Thyroid gland (tissue), 4 donors: ENCODE results near the gene TMBIM6.

Source experiments
- CTCF ChIP-seq, 6 experiments: fragments of 200-600 bp in 3 of 6; fragments of 450-650 bp in 3 of 6; sonication (generic) in 3 of 6; IDR thresholded peaks; one replicate each; pipeline ENCODE4 v1.5.1; 2016 to 2019; ENCODE audit warnings: antibody characterized with exemption in 6 of 6, mild to moderate bottlenecking in 2 of 6, inconsistent platforms in 1 of 6, moderate library complexity in 1 of 6
- POLR2A ChIP-seq, 2 donors: fragments of 450-650 bp; IDR thresholded peaks; one replicate each; pipeline ENCODE4 v1.6.1; 2017; ENCODE audit warnings: antibody characterized with exemption in 2 of 2, mild to moderate bottlenecking in 2 of 2, moderate library complexity in 1 of 2

GRCh38 chr12:49696723-49697122, 44.6 kb upstream of the TMBIM6 start:
- no peak for TF ChIP-seq CTCF (IDR thresholded peaks at IDR 0.05)
- no peak for TF ChIP-seq POLR2A (IDR thresholded peaks at IDR 0.05)
